ENCODE data around the gene ENHO. TPM values are rescaled to one million over a fixed set of nuclear protein-coding genes. Genes with fewer than 3 reads are reported as not detected.

Gene ENHO
- total and polyA plus RNA-seq, 2 of the 8 experiments (the other 6 are each of a cell fraction or from before 2014, with no cell fraction given) = 12.2 to 49.4 TPM

GRCh38 chr9:34502891-34503290 lies 19.9 kb downstream of the ENHO start:
- Histone ChIP-seq H3K27me3 (replicated peaks in 1 of 4; ENCODE audit: control insufficient read depth in 3 of 4, extremely low read depth in 1 of 4, insufficient read depth in 3 of 4, low read length in 3 of 4) (no peaks in the 10 kb centered on the region), H4K5ac (ENCODE audit: insufficient read length, low read depth, low read length) (no peak overlapping the region), H4K91ac (replicated peaks; ENCODE audit: insufficient read length, low read length) (no peak overlapping the region), H3K79me1 (ENCODE audit: low read depth, low read length) (no peaks in the 10 kb centered on the region), H3K18ac (ENCODE audit: extremely low read depth, low read length) (no peak overlapping the region), H2BK120ac (replicated peaks; ENCODE audit: low read depth, low read length) (no peak overlapping the region), H4K20me1 (replicated peaks in 1 of 2; ENCODE audit: control insufficient read depth in 1 of 2, insufficient read depth in 2 of 2, low read length in 2 of 2) (no peaks in the 10 kb centered on the region), H3K23me2 (ENCODE audit: low read depth, low read length) (no peaks in the 10 kb centered on the region), H3K4me1 (replicated peaks in 1 of 4; ENCODE audit: control insufficient read depth in 3 of 4, insufficient read depth in 4 of 4, low read length in 3 of 4) (0 out of 7 replicates have a peak, but pooled peaks cover 0 to 3% (median 0%) of the 10 kb centered on the region in 4 experiments), H3K4me3 (ENCODE audit: extremely low read depth in 1 of 4, insufficient read depth in 2 of 4, low read depth in 3 of 4, low read length in 4 of 4) (no peak overlapping the region), H2AFZ (ENCODE audit: low read length) (no peak overlapping the region), H2BK20ac (ENCODE audit: low read length) (no peak overlapping the region), H3K4me2 (ENCODE audit: insufficient read depth in 1 of 2, low read depth in 2 of 2, low read length in 2 of 2) (no peak overlapping the region), H3K4ac (replicated peaks; ENCODE audit: insufficient read length, low read depth, low read length) (no peak overlapping the region), H4K8ac (ENCODE audit: extremely low read depth, insufficient read depth, low read length) (no peak overlapping the region), H3K36me3 (ENCODE audit: control insufficient read depth in 2 of 4, insufficient read depth in 4 of 4, low read length in 3 of 4) (no peaks in the 10 kb centered on the region), H3K9ac (replicated peaks in 1 of 4; ENCODE audit: extremely low read depth in 1 of 4, low read depth in 3 of 4, low read length in 3 of 4) (no peak overlapping the region), H3K14ac (ENCODE audit: insufficient read length) (no peak overlapping the region), H2AK5ac (ENCODE audit: low read depth, low read length) (no peak overlapping the region), H2BK15ac (ENCODE audit: low read length) (no peak overlapping the region), H3K79me2 (ENCODE audit: control insufficient read depth in 1 of 2, insufficient read depth in 2 of 2, low read length in 2 of 2) (no peaks in the 10 kb centered on the region), H3K27ac (ENCODE audit: low read depth, low read length) (no peak overlapping the region), H3K9me3 (ENCODE audit: insufficient read depth in 2 of 2, low read depth in 1 of 2, low read length in 1 of 2) (no peaks in the 10 kb centered on the region), H2BK5ac (ENCODE audit: low read depth, low read length) (no peak overlapping the region), H3K23ac (ENCODE audit: insufficient read length) (no peak overlapping the region), H2BK12ac (ENCODE audit: low read depth, low read length) (no peak overlapping the region), H3K56ac (replicated peaks; ENCODE audit: insufficient read length, low read depth, low read length) (no peak overlapping the region)
- DNase-seq (ENCODE audit: low read depth in 1 of 2, low spot score in 2 of 2) (no peak), FAIRE-seq (no peak)
- WGBS, 2 experiments (ENCODE audit: extremely low coverage in 1 of 2, insufficient coverage in 1 of 2, insufficient read length in 1 of 2, insufficient replicate concordance in 2 of 2, low coverage in 1 of 2, low lambda C conversion rate in 2 of 2, missing lambda C conversion rate in 1 of 2) = 91% methylated on average over 6 of the region's 6 CpGs; no CpG with 5 or more reads in 1 of the 2 experiments
- CTCF ChIA-PET (ENCODE audit: partially characterized antibody) = interaction anchor here (0.8 to 8.8 kb wide), 22 partner anchors 9 to 144 kb away, joined by 3 to 114 read pairs (median 22); partner anchors contain the start of genes DNAI1, FAM219A and GALT
- POLR2A ChIA-PET (ENCODE audit: partially characterized antibody) = interaction anchor here (2.0 kb wide), 1 partner anchor 11 kb away, joined by 6 read pairs; no protein-coding TSS in a partner anchor
- TF ChIP-seq NRF1 (IDR thresholded peaks at IDR 0.05; ENCODE audit: low read depth, low read length) = no peak
- TF ChIP-seq JUND (IDR thresholded peaks at IDR 0.05; ENCODE audit: low read length) = no peak
- no peak for TF ChIP-seq TAF7 (optimal IDR thresholded peaks at IDR 0.05; ENCODE audit: borderline replicate concordance, low read depth, low read length)
- no peak for TF ChIP-seq NANOG (IDR thresholded peaks at IDR 0.05; ENCODE audit: insufficient read depth, low read depth, low read length, poor library complexity, severe bottlenecking)
- no peak for TF ChIP-seq ATF2 (IDR thresholded peaks at IDR 0.05; ENCODE audit: low read length)
- TF ChIP-seq CTCF (IDR thresholded peaks at IDR 0.05; ENCODE audit: control extremely low read depth in 1 of 3, insufficient read depth in 1 of 3, low read depth in 1 of 3, low read length in 3 of 3) = no peak
- no peak for TF ChIP-seq YY1 (IDR thresholded peaks at IDR 0.05; ENCODE audit: low read depth, low read length)
- TF ChIP-seq SUZ12 (IDR thresholded peaks at IDR 0.05; ENCODE audit: low read length) = no peak
- TF ChIP-seq MAFK (IDR thresholded peaks at IDR 0.05; ENCODE audit: low read depth, low read length) = no peak
- TF ChIP-seq SP2 (IDR thresholded peaks at IDR 0.05; ENCODE audit: low read length) = no peak
